CD4-positive, alpha-beta T cell treated with Interleukin-15 for 4 hours (primary cell): ENCODE results near the gene SELENOM.

Experiments used
- DNase-seq: peaks from one replicate; pipeline ENCODE4 v3.0.0-alpha.2; 2020; ENCODE audit warnings: low spot score

The SELENOM gene, protein sequence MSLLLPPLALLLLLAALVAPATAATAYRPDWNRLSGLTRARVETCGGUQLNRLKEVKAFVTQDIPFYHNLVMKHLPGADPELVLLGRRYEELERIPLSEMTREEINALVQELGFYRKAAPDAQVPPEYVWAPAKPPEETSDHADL

DNA sequence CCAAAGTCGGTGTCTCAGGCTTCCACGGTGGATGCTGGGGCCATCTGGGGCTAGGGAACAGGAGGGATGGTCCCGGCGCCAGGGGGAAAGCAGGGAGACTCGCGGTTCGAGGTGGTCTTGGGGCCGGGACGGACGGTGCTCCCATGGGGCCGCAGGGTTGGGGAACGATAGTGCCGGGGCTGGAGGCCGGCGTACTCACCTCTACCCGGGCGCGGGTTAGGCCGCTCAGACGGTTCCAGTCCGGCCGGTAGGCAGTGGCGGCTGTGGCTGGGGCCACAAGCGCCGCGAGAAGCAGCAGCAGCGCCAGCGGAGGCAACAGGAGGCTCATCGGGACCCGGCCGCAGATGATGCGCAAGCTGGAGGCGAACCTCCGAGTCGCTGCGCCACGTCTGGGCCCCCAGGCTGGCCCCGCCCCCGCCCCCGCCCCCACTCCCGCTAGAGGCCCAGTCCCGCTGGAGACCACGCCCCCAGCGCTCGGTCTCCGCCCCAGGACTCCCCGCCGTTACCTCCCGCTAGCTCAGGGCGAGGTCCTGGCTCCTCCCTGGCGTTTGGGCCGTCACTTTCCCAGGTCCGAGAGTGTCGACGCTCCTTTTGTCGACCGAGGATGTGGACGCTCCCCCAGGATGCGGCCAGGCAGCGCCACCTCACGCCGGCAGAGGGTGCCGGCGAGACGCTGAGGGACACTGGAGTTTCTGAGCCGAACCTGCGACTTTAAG is at the start of gene SELENOM:
Gene SELENOM (minus strand): TSS at position 391 of the 716 bp plus-strand sequence. CDS start 63 bp downstream, at position 328.
- peak; percentile 88 for DNase-seq

DNA sequence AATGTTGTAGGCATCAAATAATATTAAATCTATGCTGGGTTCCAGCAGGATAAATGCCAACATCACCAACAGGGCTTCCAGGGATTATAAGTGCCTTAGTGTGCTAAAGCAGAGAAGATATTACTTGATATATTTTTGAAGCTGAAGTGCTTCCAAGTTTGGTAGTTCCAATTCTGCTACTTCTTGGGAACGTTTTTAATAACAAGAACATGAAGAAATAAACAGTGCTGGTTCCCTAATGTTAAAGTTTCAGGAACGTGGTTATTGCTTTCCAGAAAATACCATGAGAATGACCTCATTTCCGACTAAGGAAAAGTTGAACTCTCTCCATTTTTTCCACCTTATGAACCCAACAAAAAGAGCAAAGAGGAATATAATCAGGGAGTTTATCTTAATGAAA is 48.1 kb upstream of the SELENOM start:
- DNase-seq: no peak

DNA sequence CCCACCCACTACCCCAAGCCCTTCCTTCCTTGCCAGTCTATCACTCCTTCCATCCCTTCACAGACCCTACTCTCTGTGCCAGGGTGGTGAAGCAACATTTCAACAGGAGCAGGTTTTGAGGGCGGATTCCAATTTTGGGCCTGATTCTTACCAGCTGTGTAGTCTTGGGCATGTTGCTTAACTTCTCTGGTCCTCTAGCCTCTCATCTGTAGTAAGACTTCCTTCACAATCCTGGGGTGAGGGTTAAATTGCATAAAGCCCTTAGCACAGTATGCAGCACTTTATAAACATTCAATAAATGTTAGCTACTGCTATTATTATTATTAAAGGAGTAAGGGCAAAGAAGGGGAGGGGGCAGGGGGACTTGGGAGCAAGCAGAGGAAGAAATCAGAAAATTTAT is 47.6 kb upstream of the SELENOM start:
- DNase-seq: no peak

DNA sequence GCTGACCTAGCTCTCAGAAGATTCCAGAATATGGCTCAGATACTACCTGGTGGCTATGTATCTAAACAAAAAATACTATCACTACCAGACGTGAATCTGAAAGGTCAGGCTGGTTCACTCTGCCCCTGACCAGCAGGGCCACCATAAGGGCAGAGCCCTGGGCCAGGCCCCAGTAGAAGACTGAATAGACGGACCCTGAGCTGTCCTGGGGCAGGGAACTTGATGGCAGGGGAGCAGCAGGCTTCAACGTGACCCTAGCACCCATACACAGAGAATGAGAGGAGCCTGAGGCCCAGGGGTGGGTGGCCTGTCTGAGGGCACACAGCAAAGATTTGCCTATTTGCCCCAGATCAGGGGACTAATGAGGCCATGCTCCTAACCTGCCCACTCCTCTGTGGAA is 46.0 kb upstream of the SELENOM start:
- DNase-seq: no peak

DNA sequence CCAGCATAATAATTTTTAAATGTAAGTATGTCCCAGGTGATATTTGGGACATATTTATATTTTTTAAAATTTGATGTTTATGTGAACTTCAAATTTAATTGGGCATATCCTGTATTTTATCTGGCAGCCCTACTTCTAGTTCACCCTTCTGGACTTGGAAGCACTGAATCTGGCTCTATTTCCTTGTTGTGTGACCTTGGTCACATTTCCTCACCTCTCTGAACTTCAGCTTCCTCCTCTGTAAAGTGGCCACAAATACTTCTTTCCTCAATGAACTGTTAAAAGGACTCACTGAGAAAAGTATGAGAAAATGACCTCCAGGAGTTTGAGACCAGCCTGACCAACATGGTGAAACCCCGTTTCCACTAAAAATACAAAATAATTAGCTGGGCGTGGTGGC is 44.5 kb upstream of the SELENOM start:
- DNase-seq: no peak

DNA sequence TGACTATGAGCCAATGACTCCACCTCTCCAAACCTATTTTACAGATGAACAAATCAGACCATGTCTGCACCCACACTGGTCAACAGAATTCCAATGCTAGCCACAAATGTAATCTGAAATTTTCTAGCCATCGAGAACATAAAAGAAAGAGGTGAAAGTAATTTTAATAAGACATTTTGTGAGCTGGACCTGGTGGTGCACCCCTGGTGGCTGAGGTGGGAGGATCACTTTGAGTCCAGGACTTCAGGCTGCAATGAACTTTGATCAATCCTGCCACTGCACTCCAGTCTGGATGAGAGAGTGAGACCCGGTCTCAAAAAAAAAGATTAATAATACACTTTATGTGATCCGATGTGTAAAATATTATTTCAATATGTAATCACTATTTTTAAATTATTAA is 43.2 kb upstream of the SELENOM start:
- DNase-seq: no peak

DNA sequence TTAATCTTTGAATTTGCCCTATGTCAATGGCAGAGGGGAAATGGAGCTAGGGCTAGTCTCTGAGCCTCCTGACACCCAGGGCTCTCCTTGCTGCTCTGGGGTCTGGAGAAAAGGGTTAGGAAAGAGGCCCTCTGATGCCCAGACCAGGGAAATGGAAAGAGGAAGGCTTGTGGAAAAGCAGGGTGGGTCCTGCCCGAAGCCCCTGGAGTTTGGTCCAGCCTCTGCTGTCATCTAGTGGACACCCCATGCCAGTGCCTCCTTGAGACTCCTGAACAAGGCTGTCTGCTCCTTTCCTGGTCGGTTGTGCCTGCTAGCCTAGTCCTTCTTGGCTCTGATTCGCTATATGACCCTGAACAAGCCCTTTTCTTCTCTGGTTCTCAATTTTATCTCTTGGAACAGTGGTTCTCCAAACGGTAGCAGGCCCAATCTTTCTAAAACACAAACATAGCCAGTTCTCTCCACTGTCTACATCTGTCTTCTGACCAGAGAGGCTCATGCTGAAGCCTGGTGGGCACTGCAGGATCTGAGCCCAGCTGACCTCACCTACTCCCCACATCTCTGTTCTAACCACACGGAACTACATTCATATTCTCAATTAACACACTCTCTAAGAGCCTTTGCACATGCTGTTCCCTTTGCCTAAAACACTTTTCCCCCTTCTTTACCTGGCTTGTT is 41.7 kb upstream of the SELENOM start:
- peak; percentile 13 for DNase-seq

DNA sequence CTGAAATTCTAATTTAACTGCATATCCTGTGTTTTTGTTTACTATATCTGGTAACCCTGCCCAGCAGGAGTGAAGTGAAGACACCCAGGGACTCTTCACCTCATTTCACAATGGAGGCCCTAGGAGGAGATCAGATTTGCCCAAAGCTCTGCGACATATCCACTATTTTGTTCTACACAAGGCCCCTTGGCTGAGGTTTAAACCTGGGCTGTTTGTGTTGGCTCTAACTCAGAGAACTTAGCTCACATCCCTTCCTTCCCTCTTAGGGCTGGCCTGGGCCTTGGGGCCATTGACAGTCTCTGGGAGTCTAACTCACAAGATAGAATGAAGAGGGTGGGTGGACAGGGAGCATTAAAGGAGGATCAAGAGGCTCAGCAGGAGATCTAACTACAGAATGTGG is 41.1 kb upstream of the SELENOM start:
- DNase-seq: no peak

DNA sequence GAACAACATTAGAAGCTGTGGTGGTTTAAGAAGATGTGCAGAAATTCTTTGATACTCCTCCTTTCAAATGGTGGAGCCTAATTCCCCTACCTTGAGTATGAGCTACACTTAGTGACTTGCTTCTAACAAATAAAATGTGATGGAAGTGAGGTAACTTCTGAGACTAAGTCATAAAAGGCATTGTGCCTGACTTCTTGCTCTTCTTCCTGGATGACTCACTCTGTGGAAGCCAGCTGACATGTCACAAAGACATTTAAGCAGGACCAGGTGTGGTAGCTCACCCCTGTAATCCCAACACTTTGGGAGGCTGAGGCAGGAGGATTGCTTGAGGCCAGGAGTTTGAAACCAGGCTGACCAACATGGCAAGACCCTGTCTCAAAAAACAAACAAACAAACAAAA is 36.9 kb upstream of the SELENOM start:
- no peak for DNase-seq

DNA sequence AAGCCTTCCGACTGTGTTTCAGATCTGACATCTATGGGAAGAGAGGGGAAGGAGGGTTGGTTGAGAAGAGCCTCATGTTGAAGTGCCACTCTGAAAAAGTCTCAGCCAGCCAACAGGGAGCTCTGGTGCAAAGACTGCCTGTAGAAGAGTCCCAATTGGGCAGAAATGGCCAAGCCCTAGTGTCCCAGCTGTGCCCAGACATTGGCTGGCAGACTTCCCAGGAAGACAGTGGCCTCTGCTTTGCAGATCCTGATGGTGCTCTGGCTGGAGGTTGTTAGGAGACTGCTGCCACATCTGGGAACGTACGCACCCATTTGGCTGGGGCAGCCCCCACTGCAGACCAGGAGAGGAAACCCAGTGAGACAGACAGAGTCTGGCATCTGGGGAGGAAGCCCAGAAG is 36.2 kb upstream of the SELENOM start:
- DNase-seq: no peak

DNA sequence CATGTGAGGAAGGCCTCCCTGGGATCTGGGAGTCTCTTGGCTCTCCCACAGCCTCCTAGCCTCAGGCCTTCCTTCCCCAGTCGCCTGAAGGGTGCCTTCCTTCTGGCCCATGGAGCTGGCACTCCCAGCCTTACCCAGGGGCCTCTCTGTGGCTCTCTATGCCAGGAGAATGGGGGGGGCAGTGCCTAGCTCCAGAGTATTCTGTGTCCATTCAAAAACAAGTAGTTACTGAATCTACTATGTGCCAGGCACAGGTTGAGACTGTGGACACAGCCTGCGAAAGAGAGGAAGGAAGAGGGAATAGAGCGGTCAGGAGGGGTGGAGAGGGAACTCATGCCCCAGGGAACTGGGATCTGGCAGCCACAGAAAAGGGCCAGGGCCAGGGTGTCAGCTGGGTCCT is 35.7 kb upstream of the SELENOM start:
- no peak for DNase-seq

DNA sequence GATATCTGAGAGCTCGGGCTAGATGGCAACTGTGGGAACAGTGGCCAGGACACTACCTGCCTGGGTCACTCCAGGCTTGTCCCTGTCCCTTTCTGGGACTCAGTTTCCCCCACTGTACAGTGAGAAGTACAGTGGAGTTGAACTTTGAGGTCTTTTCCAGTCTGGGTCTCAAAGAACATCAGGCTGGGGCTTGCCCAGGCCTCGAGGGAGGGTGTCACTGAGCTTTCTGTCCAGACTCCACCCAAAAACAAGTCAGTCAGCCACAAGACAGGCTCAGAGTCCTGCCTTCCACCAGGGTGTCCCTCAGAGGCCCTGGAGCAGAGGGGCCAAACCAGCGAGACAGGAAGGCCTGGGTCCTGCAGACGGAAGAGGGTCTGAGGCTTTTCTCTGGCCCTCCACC is 34.9 kb upstream of the SELENOM start:
- no peak for DNase-seq

DNA sequence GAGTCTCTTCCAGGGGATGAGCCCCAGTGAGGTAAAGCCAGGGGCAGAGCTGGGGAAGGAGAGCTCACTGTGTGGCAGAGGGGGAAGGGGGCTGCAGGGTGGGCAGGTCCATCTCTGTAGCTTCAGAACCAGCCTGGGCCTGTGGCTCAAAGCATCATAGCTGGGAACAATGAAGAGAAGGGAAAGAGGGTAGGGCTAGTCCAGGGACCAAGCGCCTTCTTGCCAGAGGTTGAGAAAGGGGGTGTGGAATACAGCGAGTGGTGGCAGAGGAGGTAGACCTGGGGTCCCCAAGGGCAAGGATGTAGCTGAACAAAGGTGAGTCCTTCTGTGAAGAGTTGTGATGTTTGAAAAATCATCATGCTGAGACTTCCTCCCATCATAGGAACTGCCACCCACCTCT is 34.2 kb upstream of the SELENOM start:
- no peak for DNase-seq

DNA sequence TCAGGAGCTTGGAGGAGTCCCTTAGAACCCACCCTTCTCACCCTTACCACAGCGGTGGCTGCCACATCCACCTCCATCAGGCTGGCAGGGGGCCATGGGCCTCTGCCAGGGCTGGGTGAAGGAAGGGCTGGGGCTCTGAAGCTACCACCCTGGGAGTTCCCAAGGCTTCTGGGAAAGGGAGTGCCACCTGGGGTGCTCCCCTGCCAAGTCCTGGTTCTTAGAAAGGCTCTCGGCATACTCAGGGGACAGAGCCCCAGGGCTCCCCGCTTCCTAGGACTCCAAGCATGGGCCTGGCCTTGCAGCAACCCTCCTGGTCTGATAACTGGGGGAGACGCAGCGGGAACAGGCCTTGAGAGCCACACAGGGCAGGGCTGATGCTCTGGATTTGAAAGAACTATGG is 33.4 kb upstream of the SELENOM start:
- no peak for DNase-seq

DNA sequence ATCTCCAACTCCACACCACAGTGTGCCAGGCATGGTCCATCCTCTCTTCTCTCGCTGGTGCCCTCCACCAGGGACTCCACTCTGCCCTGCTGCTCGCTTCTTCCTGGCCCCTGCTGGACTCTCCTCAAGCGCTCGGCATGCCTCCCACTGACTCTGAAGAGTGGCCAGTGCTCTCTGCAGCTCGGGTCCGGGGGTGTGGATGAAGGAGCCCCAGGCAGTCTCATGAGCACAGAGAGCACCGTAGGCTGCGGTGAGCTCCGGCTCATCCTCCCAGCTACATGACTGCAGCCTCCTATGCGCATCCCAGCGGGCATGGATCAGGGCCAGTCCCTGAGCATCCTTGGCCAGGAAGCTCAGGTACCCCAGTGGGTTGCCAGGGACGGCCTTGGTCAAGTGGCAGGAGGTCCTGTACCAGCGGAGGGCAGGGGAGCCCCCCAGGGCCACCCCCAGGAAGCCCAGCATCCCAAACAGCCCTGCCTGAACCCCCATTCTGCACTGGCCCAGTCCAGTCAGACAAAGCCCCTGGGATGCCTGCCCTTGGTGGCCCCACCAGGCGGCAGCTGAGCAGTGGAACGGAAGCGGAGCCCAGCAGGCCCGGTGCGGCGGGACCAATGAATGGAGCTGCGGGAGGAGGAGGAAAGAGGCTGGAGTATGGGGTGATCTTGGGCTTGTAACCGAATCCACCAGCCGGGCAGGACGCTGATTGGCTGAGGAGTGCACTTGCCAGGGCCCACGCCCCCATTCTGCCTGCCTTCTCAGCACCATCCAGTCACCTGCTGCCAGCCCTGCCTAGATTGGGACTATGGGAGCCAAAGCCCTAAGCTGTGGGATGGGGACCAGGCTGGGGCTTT is 32.7 kb upstream of the SELENOM start, which contains the start of gene PLA2G3:
Gene PLA2G3 (minus strand): TSS at position 643 of the 851 bp plus-strand sequence. CDS start 154 bp downstream, at position 489.
- no peak for DNase-seq

DNA sequence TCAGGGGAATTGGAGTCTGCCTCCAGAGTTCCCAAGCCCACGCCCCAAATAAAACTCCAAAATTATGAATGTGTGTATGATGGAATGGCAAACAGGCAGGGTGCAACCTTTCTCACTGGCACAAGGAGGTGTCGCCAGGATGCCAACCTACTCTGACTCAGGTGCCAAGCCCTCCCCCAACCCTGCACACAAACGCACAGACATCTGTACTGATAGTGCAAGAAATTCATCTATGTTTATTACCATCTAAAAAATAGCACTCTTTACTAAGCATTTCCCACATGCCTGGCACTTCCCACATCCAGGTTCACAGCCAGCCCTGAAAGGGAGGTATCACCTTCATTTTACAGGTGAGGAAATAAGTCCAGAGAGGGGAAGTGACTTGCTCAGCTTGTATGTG is 31.7 kb upstream of the SELENOM start:
- DNase-seq: no peak

DNA sequence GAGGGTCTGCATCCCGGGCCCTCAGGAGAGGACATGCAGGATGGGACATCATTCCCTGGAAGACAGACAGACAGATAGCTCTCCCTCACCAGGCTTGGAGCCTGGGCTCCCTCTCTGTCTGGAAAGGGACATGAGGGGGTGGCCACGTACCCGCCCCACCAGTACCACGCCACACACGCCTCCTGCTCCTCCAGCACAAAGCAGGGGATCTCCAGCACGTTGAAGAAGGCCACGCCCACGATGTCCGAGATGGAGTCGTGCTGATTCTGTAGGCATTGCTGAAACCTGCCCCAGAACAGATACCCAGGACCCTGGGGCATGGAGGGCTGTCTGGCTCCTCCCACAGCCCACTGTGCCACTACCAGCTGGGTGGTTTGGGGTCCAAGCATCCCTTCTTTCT is 30.8 kb upstream of the SELENOM start:
- DNase-seq: no peak

DNA sequence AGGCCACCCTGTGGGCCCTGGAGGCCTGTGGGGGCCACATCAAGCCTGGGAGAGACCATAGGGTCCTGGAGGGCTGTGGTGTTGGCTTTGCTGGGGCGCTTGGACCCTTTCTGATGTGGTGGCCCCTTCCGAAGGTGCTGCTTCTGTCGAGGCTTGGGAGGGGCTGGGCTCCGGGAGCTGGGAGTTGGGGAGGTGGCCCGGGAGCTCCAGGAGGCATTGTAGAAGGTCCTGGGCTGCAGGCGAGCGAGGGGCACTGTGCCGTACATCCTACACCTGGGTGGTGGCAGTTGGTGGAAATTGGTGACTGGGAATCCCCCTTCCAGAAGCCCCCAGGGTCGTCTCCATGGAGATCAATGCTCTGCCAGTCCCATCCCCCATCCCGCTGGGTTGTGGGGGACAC is 30.4 kb upstream of the SELENOM start:
- no peak for DNase-seq

DNA sequence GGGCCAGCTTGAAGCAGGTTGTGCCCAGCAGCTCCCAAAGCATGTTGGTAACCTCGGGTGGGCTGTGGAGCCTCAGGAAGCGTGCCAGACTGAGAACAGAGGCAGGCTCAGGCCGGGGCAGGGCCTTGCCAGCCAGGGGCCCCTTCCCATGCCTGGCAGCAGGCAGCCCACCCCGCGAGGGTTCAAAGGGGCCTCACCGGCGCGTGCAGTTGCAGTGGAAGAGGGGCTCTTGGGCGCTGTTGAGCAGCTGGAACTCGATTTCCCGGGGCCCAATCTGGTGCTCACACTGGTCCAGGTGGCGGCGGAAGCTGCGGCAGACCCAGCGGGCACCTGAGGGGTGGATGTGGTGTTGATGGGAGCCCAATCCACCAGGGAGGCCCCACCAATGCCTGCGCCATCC is 29.3 kb upstream of the SELENOM start:
- DNase-seq: no peak

DNA sequence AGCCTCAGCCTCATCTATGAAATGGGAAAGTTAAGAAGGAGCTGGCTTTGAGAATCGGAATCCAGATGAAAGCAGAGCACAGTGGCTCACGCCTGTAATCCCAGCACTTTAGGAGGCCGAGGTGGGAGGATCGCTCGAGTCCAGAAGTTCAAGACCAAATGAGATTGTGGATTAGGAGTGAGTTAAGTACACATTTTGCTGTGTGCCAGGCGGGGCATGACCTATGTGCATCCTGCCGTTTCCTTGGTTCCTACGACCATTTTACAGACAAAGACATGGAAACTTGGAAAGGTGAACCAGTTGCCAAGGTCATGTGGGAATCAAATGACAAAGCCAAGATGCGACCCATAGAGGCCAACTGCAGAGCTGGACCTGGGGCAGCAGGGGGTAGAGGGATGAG is 28.8 kb upstream of the SELENOM start:
- no peak for DNase-seq

DNA sequence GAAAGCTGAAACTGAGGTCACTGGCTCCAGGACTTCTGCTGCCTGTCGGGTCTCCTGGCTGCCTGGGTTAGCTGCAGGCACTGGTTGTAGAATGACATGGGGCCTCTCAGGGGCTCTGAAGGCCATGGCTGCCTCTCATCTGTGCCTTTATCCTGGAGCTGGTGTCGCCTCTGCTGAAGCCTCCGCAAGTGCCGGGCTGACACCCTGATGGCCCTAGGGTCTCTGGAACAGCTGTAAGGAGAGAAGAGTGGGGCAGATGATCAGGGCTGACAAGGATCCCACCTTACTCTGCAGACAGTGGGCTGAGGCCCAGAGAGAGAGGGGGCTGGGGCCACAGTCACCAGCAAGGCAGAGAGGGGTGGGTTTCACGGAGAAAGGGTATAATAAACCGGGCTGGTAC is 28.3 kb upstream of the SELENOM start:
- no peak for DNase-seq

DNA sequence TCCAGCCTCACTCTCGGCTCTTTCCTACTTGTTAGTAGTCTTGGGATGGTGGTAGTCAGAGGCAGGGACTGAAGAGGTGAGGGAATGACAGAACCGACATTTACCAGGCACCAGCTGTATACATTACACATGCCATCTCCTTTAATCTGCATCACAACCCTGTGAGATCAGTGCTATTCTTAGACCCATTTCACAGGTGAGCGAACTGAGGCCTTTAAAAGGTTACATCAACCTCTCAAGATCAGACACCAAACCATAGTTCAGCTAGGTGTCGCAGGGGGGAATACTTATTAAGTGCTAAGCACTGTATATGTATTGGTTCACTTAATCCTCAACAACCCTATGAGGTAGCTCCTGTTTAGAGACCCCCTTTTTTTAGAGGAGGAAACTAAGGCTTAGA is 27.3 kb upstream of the SELENOM start:
- no peak for DNase-seq

DNA sequence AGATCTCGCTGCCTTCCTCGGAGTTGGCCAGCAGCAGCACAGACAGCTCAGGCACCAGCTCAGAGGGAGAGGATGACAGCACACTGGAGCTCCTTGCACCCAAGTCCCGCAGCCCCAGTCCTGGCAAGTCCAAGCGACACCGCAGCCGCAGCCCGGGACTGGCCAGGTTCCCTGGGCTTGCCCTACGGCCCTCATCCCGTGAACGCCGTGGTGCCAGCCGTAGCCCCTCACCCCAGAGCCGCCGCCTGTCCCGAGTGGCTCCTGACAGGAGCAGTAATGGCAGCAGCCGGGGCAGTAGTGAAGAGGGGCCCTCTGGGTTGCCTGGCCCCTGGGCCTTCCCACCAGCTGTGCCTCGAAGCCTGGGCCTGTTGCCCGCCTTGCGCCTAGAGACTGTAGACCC is 26.5 kb upstream of the SELENOM start:
- no peak for DNase-seq
